Liver (tissue), 9 donors: ENCODE results near the gene PNPLA6. TPM values are rescaled to one million over a fixed set of nuclear protein-coding genes. Genes with fewer than 3 reads are reported as not detected.

Source experiments
- DNase-seq: peaks from one replicate; pipeline ENCODE4 v3.0.0-alpha.2; 2017; ENCODE audit warnings: low spot score
- H3K27ac ChIP-seq, 2 donors: one replicate each; pipeline ENCODE4 v1.7.0; 2013; ENCODE audit warnings: inconsistent platforms in 2 of 2, low read length in 2 of 2, control low read depth in 1 of 2, low read depth in 1 of 2, mild to moderate bottlenecking in 1 of 2
- H3K27me3 ChIP-seq, 4 donors: one replicate each; pipeline versions ENCODE4 v1.6.1 to v1.7.0; 2013; ENCODE audit warnings: low read length in 3 of 4, inconsistent platforms in 1 of 4, mild to moderate bottlenecking in 1 of 4, moderate library complexity in 1 of 4; ENCODE audit not compliant: control insufficient read depth in 4 of 4, insufficient read depth in 4 of 4
- H3K36me3 ChIP-seq, 4 donors: one replicate each; pipeline versions ENCODE4 v1.6.1 to v1.7.0; 2013; ENCODE audit warnings: low read length in 3 of 4, mild to moderate bottlenecking in 3 of 4, low read depth in 1 of 4, moderate library complexity in 1 of 4; ENCODE audit not compliant: control insufficient read depth in 4 of 4, insufficient read depth in 3 of 4
- H3K4me1 ChIP-seq, 4 donors: one replicate each; pipeline versions ENCODE4 v1.6.1 to v1.7.0; 2013; ENCODE audit warnings: low read length in 3 of 4, mild to moderate bottlenecking in 3 of 4, moderate library complexity in 1 of 4; ENCODE audit not compliant: control insufficient read depth in 4 of 4, insufficient read depth in 4 of 4
- H3K4me3 ChIP-seq, 3 donors: one replicate each; pipeline versions ENCODE4 v1.6.1 to v1.7.0; 2013; ENCODE audit warnings: low read length in 3 of 3, control low read depth in 1 of 3, low read depth in 1 of 3, mild to moderate bottlenecking in 1 of 3
- H3K9ac ChIP-seq, 2 donors: one replicate each; pipeline ENCODE4 v1.7.0; 2013; ENCODE audit warnings: low read length in 2 of 2, mild to moderate bottlenecking in 2 of 2, moderate library complexity in 2 of 2, control low read depth in 1 of 2, low read depth in 1 of 2
- H3K9me3 ChIP-seq, 4 donors: one replicate each; pipeline versions ENCODE4 v1.6.1 to v1.7.0; 2013; ENCODE audit warnings: low read length in 3 of 4; ENCODE audit not compliant: control insufficient read depth in 4 of 4
- ATF3 ChIP-seq: IDR thresholded peaks from 2 replicates; pipeline ENCODE4 v1.6.1; 2016; ENCODE audit warnings: antibody characterized with exemption
- CTCF ChIP-seq: fragments of 150-350 bp; IDR thresholded peaks from 2 replicates; pipeline ENCODE4 v1.5.1; 2017; ENCODE audit warnings: improper control_type of control experiment, low read depth, low read length; ENCODE audit not compliant: missing input control
- EGR1 ChIP-seq, 2 donors: IDR thresholded peaks; 2 replicates each; pipeline ENCODE4 v1.6.1; 2016 to 2018; ENCODE audit warnings: antibody characterized with exemption in 2 of 2, low read depth in 2 of 2
- FOXA1 ChIP-seq: IDR thresholded peaks from 2 replicates; pipeline ENCODE4 v1.6.1; 2016; ENCODE audit warnings: antibody characterized with exemption
- GABPA ChIP-seq, 2 donors: IDR thresholded peaks in 1 of 2; conservative IDR thresholded peaks in 1 of 2; 2 replicates each; pipeline ENCODE4 v1.6.1; 2016; ENCODE audit warnings: antibody characterized with exemption in 2 of 2, mild to moderate bottlenecking in 1 of 2, moderate library complexity in 1 of 2
- HNF4A ChIP-seq, 2 donors: conservative IDR thresholded peaks; 2 replicates each; pipeline ENCODE4 v1.6.1; 2016; ENCODE audit warnings: antibody characterized with exemption in 2 of 2, mild to moderate bottlenecking in 2 of 2
- HNF4G ChIP-seq: IDR thresholded peaks from 2 replicates; pipeline ENCODE4 v1.6.1; 2016; ENCODE audit warnings: antibody characterized with exemption
- JUND ChIP-seq, 2 donors: IDR thresholded peaks; 2 replicates each; pipeline ENCODE4 v1.6.1; 2016; ENCODE audit warnings: antibody characterized with exemption in 2 of 2
- NR2F2 ChIP-seq: IDR thresholded peaks from 2 replicates; pipeline ENCODE4 v1.6.1; 2016; ENCODE audit warnings: antibody characterized with exemption
- RAD21 ChIP-seq, 2 donors: IDR thresholded peaks; 2 replicates each; pipeline ENCODE4 v1.6.1; 2016; ENCODE audit warnings: antibody characterized with exemption in 2 of 2, mild to moderate bottlenecking in 2 of 2
- REST ChIP-seq: IDR thresholded peaks from 2 replicates; pipeline ENCODE4 v1.6.1; 2016; ENCODE audit warnings: antibody characterized with exemption, mild to moderate bottlenecking
- RXRA ChIP-seq, 2 donors: IDR thresholded peaks; 2 replicates each; pipeline ENCODE4 v1.6.1; 2017 to 2018; ENCODE audit warnings: antibody characterized with exemption in 2 of 2, mild to moderate bottlenecking in 1 of 2
- SP1 ChIP-seq: IDR thresholded peaks from 2 replicates; pipeline ENCODE4 v1.6.1; 2018; ENCODE audit warnings: antibody characterized with exemption, mild to moderate bottlenecking
- TAF1 ChIP-seq: conservative IDR thresholded peaks from 2 replicates; pipeline ENCODE4 v1.6.1; 2016; ENCODE audit warnings: antibody characterized with exemption, mild to moderate bottlenecking
- YY1 ChIP-seq: IDR thresholded peaks from 2 replicates; pipeline ENCODE4 v1.6.1; 2016; ENCODE audit warnings: antibody characterized with exemption, mild to moderate bottlenecking
- WGBS: extraction: QIAGEN DNeasy Blood & Tissue Kit; methylation state at CpG from one replicate; pipeline ENCODE4 v1.1.7; 2013; 5-methylcytosine and 5-hydroxymethylcytosine counted together
- polyA plus RNA-seq, 2 donors: library from polyadenylated mRNA; stranded (reverse) in 1 of 2; unstranded in 1 of 2; fragments of 200-250 nt in 1 of 2; fragments of >200 nt in 1 of 2; fragmentation: Nextera tagmentation in 1 of 2; extraction: Ambion mirVana in 1 of 2; gene quantifications; one replicate each; pipeline versions ENCODE4 v1.2.1 to v1.2.3, GENCODE V29; 2013 to 2015
- total RNA-seq, 2 donors: library from RNA; depleted of rRNA; stranded (reverse); fragments of >200 nt; gene quantifications; one replicate each; pipeline ENCODE4 v1.2.3, GENCODE V29; 2014
- TF ChIP-seq, protein P1 (sequence below): IDR thresholded peaks from 2 replicates; pipeline ENCODE4 v1.6.1; 2016; ENCODE audit warnings: antibody characterized with exemption
- donor health status: healthy.
- donor health status: healthy.
- donor health status: healthy.
- donor health status: healthy.
- donor health status: healthy.

Gene PNPLA6
- total and polyA plus RNA-seq, 4 donors, result 20.9 to 68.4 (median 28.0) TPM

- TF ChIP-seq REST, result no peak
These were observed 23.1 kb downstream of the PNPLA6 start (continued) for GRCh38 chr19:7558667-7559066.

GRCh38 chr19:7559102-7559501 is 23.6 kb downstream of the PNPLA6 start:
- TF ChIP-seq YY1 (no peak), EGR1 (IDR thresholded peaks at IDR 0.05; ENCODE audit: low read depth in 2 of 2) (no peak), HNF4A (conservative IDR thresholded peaks at IDR 0.05) (no peak), RAD21 (IDR thresholded peaks at IDR 0.05) (no peak), NR2F2 (no peak), GABPA (IDR thresholded peaks at IDR 0.05 in 1 of 2, conservative IDR thresholded peaks at IDR 0.05 in 1 of 2) (no peak), ATF3 (no peak), HNF4G (no peak), FOXA1 (no peak), CTCF (no peak), RXRA (IDR thresholded peaks at IDR 0.05) (no peak), TAF1 (no peak), SP1 (no peak), JUND (IDR thresholded peaks at IDR 0.05) (no peak)
- TF ChIP-seq, protein P1, sequence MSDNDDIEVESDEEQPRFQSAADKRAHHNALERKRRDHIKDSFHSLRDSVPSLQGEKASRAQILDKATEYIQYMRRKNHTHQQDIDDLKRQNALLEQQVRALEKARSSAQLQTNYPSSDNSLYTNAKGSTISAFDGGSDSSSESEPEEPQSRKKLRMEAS, result no peak
- no peak overlapping the region for H3K9ac ChIP-seq
- H3K27ac ChIP-seq, result no peak overlapping the region
- no peak for DNase-seq
- no peak overlapping the region for H3K4me3 ChIP-seq
- H3K9me3 ChIP-seq, result no peaks in the 10 kb centered on the region
- H3K36me3 ChIP-seq, result peaks cover 11 to 51% (median 29%) of the 10 kb centered on the region in 4 donors
- no peaks in the 10 kb centered on the region for H3K27me3 ChIP-seq
- 90% methylated on average over 4 of the region's 4 CpGs for WGBS
- H3K4me1 ChIP-seq, result no peaks in the 10 kb centered on the region

DNA sequence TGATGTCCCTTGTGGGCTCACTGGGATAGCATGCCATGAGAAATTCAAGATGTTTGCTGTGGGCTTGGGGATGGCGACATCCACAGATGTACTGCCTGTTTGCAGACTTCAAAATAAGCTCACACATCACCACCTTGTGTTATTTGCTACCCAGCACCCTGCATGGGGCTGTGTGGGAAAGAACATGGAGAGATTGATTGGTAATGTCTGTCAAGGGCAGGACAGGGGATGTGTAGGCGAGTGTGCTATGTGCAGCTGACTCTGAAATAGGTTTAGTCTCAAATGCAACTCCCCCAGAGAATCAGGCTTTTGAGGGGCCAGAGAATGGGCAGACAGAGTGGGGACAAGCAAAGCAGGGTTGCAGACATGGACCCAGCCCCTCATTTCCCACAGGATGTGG is 24.7 kb downstream of the PNPLA6 start:
- H3K4me1 ChIP-seq, result no peaks in the 10 kb centered on the region
- TF ChIP-seq RAD21 (IDR thresholded peaks at IDR 0.05), result no peak
- TF ChIP-seq HNF4A (conservative IDR thresholded peaks at IDR 0.05), result no peak
- TF ChIP-seq NR2F2, result no peak
- no peak for TF ChIP-seq SP1
- no peak for TF ChIP-seq ATF3
- TF ChIP-seq, protein P1, result no peak
- TF ChIP-seq EGR1 (IDR thresholded peaks at IDR 0.05; ENCODE audit: low read depth in 2 of 2), result no peak
- DNase-seq, result no peak
- no peak overlapping the region for H3K9ac ChIP-seq
- H3K9me3 ChIP-seq, result no peaks in the 10 kb centered on the region
- no peak overlapping the region for H3K4me3 ChIP-seq
- H3K27me3 ChIP-seq, result no peaks in the 10 kb centered on the region
- WGBS, result 97% methylated on average over 2 of the region's 2 CpGs
- H3K27ac ChIP-seq, result no peak overlapping the region
- H3K36me3 ChIP-seq, result peaks cover 8 to 44% (median 29%) of the 10 kb centered on the region in 4 donors
